Stomach (tissue), 4 donors: ENCODE measurements around the gene C13orf42.

Experiments
- POLR2AphosphoS5 ChIP-seq, 3 donors: sonication (generic); formaldehyde crosslinking; IDR thresholded peaks; one replicate each; pipeline ENCODE4 v1.6.1; 2016; ENCODE audit warnings: antibody characterized with exemption in 3 of 3
- TF ChIP-seq, protein P1 (sequence below), 7 experiments: fragments of 450-650 bp in 4 of 7; fragments of 200-600 bp in 3 of 7; sonication (generic) in 3 of 7; IDR thresholded peaks; one replicate each; pipeline ENCODE4 v1.5.1; 2016 to 2019; ENCODE audit warnings: antibody characterized with exemption in 7 of 7, control low read depth in 2 of 7, mild to moderate bottlenecking in 1 of 7

DNA sequence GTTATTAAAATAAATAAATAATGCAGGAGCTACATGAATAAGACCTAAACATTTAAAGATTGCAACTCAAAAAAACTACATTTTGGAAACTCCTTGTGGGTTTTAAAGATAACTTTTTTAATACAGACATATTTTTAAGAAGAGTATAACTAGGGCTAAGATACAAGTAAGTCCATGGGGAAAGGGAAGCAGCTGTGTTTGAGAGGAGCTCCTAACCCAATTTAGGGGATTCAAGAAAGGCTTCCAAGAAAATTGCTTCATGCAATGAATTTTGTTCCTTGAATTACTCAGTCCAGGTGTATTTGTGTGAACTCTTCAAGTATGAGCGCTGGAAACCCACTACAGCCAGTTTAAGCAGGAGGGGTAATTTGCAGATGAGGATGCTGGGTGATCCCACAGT, 44.1 kb upstream of the C13orf42 start:
- TF ChIP-seq, protein P1, sequence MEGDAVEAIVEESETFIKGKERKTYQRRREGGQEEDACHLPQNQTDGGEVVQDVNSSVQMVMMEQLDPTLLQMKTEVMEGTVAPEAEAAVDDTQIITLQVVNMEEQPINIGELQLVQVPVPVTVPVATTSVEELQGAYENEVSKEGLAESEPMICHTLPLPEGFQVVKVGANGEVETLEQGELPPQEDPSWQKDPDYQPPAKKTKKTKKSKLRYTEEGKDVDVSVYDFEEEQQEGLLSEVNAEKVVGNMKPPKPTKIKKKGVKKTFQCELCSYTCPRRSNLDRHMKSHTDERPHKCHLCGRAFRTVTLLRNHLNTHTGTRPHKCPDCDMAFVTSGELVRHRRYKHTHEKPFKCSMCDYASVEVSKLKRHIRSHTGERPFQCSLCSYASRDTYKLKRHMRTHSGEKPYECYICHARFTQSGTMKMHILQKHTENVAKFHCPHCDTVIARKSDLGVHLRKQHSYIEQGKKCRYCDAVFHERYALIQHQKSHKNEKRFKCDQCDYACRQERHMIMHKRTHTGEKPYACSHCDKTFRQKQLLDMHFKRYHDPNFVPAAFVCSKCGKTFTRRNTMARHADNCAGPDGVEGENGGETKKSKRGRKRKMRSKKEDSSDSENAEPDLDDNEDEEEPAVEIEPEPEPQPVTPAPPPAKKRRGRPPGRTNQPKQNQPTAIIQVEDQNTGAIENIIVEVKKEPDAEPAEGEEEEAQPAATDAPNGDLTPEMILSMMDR (IDR thresholded peaks at IDR 0.05): no peak
- no peak for TF ChIP-seq POLR2AphosphoS5 (IDR thresholded peaks at IDR 0.05)
